ENCODE results near the gene ROGDI. TPM values are rescaled to one million over a fixed set of nuclear protein-coding genes. Genes with fewer than 3 reads are reported as not detected.

ROGDI gene
- total RNA-seq, 1 donor from 2014 or later, result 113 TPM

DNA sequence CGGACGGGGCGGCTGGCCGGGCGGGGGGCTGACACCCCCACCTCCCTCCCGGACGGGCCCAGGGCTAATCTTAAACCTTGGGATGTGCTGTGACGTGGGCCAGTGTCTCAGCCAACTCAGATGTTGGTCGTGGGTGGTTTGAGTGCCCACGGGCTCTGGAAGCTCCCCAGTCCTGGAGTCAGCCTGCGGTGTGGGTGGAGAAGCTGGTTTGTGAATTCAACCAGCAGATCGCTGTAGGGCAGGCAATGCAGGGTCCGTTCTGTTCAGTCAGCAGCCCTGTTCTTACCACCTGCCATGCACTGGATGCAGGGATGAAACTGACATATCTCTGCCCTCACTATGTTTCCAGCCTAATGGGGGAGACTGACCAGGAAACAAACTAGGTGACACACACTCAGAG, 27.4 kb downstream of the ROGDI start:
- H3K27ac Mint-ChIP-seq (ENCODE audit: unreplicated experiment), result no peak overlapping the region
- TF ChIP-seq, protein P1, sequence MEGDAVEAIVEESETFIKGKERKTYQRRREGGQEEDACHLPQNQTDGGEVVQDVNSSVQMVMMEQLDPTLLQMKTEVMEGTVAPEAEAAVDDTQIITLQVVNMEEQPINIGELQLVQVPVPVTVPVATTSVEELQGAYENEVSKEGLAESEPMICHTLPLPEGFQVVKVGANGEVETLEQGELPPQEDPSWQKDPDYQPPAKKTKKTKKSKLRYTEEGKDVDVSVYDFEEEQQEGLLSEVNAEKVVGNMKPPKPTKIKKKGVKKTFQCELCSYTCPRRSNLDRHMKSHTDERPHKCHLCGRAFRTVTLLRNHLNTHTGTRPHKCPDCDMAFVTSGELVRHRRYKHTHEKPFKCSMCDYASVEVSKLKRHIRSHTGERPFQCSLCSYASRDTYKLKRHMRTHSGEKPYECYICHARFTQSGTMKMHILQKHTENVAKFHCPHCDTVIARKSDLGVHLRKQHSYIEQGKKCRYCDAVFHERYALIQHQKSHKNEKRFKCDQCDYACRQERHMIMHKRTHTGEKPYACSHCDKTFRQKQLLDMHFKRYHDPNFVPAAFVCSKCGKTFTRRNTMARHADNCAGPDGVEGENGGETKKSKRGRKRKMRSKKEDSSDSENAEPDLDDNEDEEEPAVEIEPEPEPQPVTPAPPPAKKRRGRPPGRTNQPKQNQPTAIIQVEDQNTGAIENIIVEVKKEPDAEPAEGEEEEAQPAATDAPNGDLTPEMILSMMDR (IDR thresholded peaks at IDR 0.05; ENCODE audit: partially characterized antibody, unreplicated experiment), result no peak
- H3K4me1 Mint-ChIP-seq (ENCODE audit: low read depth, unreplicated experiment), result peaks cover 3% of the 10 kb centered on the region
- no peaks in the 10 kb centered on the region for H3K27me3 Mint-ChIP-seq (ENCODE audit: unreplicated experiment)
- no peaks in the 10 kb centered on the region for H3K36me3 Mint-ChIP-seq (ENCODE audit: unreplicated experiment)
- H3K4me3 Mint-ChIP-seq (ENCODE audit: unreplicated experiment), result no peak overlapping the region
- peaks cover 2% of the 10 kb centered on the region for H3K9me3 Mint-ChIP-seq (ENCODE audit: unreplicated experiment)
- DNase-seq, result no peak

DNA sequence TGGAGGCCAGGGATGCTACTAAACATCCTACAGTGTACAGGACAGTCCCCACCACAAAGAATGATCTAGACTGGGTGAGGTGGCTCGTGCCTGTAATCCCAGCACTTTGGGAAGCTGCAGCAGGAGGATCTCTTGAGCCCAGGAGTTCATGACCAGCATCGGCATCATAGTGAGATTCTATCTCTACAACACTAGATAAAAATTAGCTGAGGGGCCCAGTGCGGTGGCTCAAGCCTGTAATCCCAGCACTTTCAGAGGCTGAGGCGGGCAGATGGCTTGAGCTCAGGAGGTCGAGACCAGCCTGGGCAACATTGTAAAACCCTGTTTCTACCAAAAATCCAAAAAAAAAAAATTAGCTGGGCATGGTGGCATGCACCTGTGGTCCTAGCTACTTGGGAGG, 30.1 kb downstream of the ROGDI start:
- Mint-ChIP-seq H3K27me3 (ENCODE audit: unreplicated experiment) (no peaks in the 10 kb centered on the region), H3K36me3 (ENCODE audit: unreplicated experiment) (no peaks in the 10 kb centered on the region), H3K4me1 (ENCODE audit: low read depth, unreplicated experiment) (peaks cover 6% of the 10 kb centered on the region), H3K27ac (ENCODE audit: unreplicated experiment) (peak overlapping the region; percentile 28), H3K4me3 (ENCODE audit: unreplicated experiment) (no peak overlapping the region), H3K9me3 (ENCODE audit: unreplicated experiment) (peaks cover 5% of the 10 kb centered on the region)
- TF ChIP-seq, protein P1 (IDR thresholded peaks at IDR 0.05; ENCODE audit: partially characterized antibody, unreplicated experiment), result no peak
- no peak for DNase-seq

DNA sequence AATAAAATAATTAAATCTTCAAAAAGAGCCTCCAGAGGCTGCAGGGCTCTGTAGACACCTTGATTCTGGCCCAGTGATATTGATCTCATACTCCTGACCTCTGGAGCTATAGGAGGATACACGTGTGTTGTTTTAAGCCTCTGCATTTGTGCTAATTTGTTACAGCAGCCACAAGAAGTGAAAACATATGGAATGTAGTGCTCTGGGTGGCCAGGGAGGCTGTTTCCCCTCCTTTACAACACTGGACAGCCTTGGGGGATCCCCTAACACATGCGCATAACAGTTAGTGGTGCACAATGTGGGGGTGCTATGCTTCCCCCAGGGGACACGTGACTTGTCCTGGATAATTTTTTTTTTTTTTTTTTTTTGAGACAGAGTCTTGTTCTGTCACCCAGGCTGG, 30.8 kb downstream of the ROGDI start:
- no peak overlapping the region for H3K4me3 Mint-ChIP-seq (ENCODE audit: unreplicated experiment)
- no peak for DNase-seq
- peaks cover 6% of the 10 kb centered on the region for H3K4me1 Mint-ChIP-seq (ENCODE audit: low read depth, unreplicated experiment)
- H3K9me3 Mint-ChIP-seq (ENCODE audit: unreplicated experiment), result peaks cover 5% of the 10 kb centered on the region
- H3K27me3 Mint-ChIP-seq (ENCODE audit: unreplicated experiment), result no peaks in the 10 kb centered on the region
- TF ChIP-seq, protein P1 (IDR thresholded peaks at IDR 0.05; ENCODE audit: partially characterized antibody, unreplicated experiment), result no peak
- no peaks in the 10 kb centered on the region for H3K36me3 Mint-ChIP-seq (ENCODE audit: unreplicated experiment)
- H3K27ac Mint-ChIP-seq (ENCODE audit: unreplicated experiment), result no peak overlapping the region

DNA sequence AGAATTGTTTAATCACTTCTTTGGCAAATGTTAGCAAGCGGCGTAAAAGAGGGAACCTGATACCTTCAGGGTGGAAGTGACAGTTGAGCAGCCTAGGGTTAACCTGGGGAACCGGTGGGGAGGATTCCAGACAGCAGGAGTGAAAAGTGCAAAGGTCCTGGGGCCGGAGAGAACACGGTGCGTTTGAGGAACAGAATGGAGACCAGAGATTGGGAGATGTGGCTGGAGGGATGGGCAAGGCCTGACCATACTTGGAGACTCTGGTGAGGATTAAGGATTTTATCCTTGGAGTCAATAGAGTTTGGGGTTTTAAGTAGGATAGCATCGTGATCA, 33.2 kb downstream of the ROGDI start:
- Mint-ChIP-seq H3K4me3 (ENCODE audit: unreplicated experiment) (peak overlapping the region; percentile 89), H3K27ac (ENCODE audit: unreplicated experiment) (peak overlapping the region; percentile 15), H3K36me3 (ENCODE audit: unreplicated experiment) (no peaks in the 10 kb centered on the region), H3K9me3 (ENCODE audit: unreplicated experiment) (peaks cover 5% of the 10 kb centered on the region), H3K4me1 (ENCODE audit: low read depth, unreplicated experiment) (peaks cover 9% of the 10 kb centered on the region), H3K27me3 (ENCODE audit: unreplicated experiment) (no peaks in the 10 kb centered on the region)
- no peak for DNase-seq
- TF ChIP-seq, protein P1 (IDR thresholded peaks at IDR 0.05; ENCODE audit: partially characterized antibody, unreplicated experiment), result no peak

DNA sequence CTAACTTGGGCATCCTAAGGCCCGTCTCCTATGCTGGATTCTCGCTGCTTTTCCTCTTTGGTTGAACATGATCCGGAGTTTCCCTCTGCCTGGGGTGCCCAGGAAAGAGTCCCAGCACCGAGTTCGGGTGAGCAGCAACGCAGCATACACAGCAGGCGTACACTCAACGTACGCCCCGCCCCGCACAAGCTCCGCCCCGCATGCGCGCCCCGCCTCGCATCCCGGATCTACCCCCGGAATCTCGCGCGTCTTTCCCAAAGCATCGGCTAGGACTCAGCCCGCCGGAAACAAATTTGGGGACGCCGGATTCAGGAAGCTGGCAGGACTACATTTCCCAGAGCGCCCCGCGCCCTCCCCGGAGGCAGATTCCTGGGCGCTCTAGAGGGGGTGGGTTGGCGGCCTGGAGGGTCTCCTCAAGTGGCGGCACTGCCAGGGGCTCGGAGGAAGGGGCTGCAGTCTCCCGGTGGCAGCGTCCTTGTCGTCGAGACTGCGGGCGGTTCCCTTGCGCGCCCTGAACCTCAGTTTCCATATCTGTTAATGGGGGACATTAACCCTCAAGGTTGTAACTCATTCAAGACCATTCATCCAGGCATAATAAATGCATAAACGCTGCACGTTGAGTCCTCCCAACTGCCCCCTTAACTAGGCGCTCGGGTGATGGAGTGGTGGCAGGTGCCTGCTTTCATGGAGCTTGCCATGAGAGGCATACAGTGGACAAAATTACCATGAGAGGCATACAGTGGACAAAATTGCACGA, 33.7 kb downstream of the ROGDI start:
- Mint-ChIP-seq H3K4me1 (ENCODE audit: low read depth, unreplicated experiment) (peaks cover 7% of the 10 kb centered on the region), H3K36me3 (ENCODE audit: unreplicated experiment) (no peaks in the 10 kb centered on the region), H3K9me3 (ENCODE audit: unreplicated experiment) (peaks cover 5% of the 10 kb centered on the region), H3K4me3 (ENCODE audit: unreplicated experiment) (peak overlapping the region; percentile 89), H3K27ac (ENCODE audit: unreplicated experiment) (peak overlapping the region; percentile 57), H3K27me3 (ENCODE audit: unreplicated experiment) (no peaks in the 10 kb centered on the region)
- DNase-seq, result peak; percentile 98
- TF ChIP-seq, protein P1 (IDR thresholded peaks at IDR 0.05; ENCODE audit: partially characterized antibody, unreplicated experiment), result no peak
